ENCODE results near the gene TLL1. TPM values are rescaled to one million over a fixed set of nuclear protein-coding genes. Genes with fewer than 3 reads are reported as not detected.

TLL1 gene
- total RNA-seq, 1 experiment from 2014 or later, result not detected

GRCh38 chr4:165963621-165964020 lies 90.6 kb downstream of the TLL1 start:
- Mint-ChIP-seq H3K27me3 (ENCODE audit: low read depth) (no peaks in the 10 kb centered on the region), H3K9me3 (peaks cover 20 to 34% of the 10 kb centered on the region in 2 experiments)

More at GRCh38 chr4:165963621-165964020, 90.6 kb downstream of the TLL1 start:
- Histone ChIP-seq H3K79me2 (ENCODE audit: insufficient read depth, low read length) (no peaks in the 10 kb centered on the region), H3K18ac (ENCODE audit: insufficient read length, low read depth, low read length) (no peak overlapping the region), H3K27ac (ENCODE audit: insufficient read length, low read depth, low read length) (no peak overlapping the region), H3K9me3 (ENCODE audit: control insufficient read depth, low read depth, low read length) (no peaks in the 10 kb centered on the region), H3K23me2 (ENCODE audit: insufficient read length, low read depth, low read length, poor library complexity, severe bottlenecking) (no peaks in the 10 kb centered on the region), H2BK5ac (ENCODE audit: insufficient read length, low read length) (no peak overlapping the region), H2BK12ac (ENCODE audit: insufficient read length, low read depth, low read length) (no peak overlapping the region), H3K9ac (ENCODE audit: extremely low read depth, insufficient read length, low read length) (no peak overlapping the region), H2BK120ac (ENCODE audit: low read depth, low read length, poor library complexity, severe bottlenecking) (no peak overlapping the region), H2BK15ac (ENCODE audit: low read depth, low read length) (no peak overlapping the region), H3K4me1 (ENCODE audit: insufficient read depth, low read length) (no peaks in the 10 kb centered on the region), H3K4ac (ENCODE audit: low read depth, low read length) (no peak overlapping the region), H3K56ac (ENCODE audit: insufficient read length, low read depth, low read length) (no peak overlapping the region), H2AK5ac (ENCODE audit: insufficient read length, low read length) (no peak overlapping the region), H4K91ac (ENCODE audit: insufficient read length, low read depth, low read length) (no peak overlapping the region), H3K23ac (ENCODE audit: insufficient read length, low read depth, low read length) (no peak overlapping the region), H4K20me1 (ENCODE audit: control insufficient read depth, insufficient read depth, insufficient read length) (no peaks in the 10 kb centered on the region), H3K14ac (ENCODE audit: insufficient read depth, low read length) (no peak overlapping the region), H2BK20ac (ENCODE audit: low read depth, low read length, poor library complexity, severe bottlenecking) (no peak overlapping the region), H4K8ac (replicated peaks; ENCODE audit: insufficient read length, low read depth, low read length) (no peak overlapping the region), H3T11ph (ENCODE audit: low read length) (no peak overlapping the region), H3K4me2 (ENCODE audit: insufficient read depth, insufficient read length, low read length) (no peak overlapping the region), H3K79me1 (ENCODE audit: insufficient read depth, low read depth, low read length, poor library complexity, severe bottlenecking) (no peaks in the 10 kb centered on the region), H3K27me3 (ENCODE audit: insufficient read depth, low read length) (no peaks in the 10 kb centered on the region), H2AFZ (ENCODE audit: low read length) (no peak overlapping the region), H4K5ac (ENCODE audit: insufficient read length, low read depth, low read length) (no peak overlapping the region)
- no CpG with 5 or more reads among the region's 2 CpGs for WGBS (ENCODE audit: extremely low coverage, insufficient read length, low lambda C conversion rate)
- Mint-ChIP-seq H3K27ac (no peak overlapping the region), H3K4me3 (no peak overlapping the region), H3K4me1 (no peaks in the 10 kb centered on the region), H3K36me3 (ENCODE audit: insufficient read depth in 1 of 3, low read depth in 3 of 3) (peaks cover 10 to 26% (median 14%) of the 10 kb centered on the region in 3 experiments; a peak in 5 of 7 replicates)
- no peak for TF ChIP-seq CTCF (conservative IDR thresholded peaks at IDR 0.05)
- DNase-seq, result no peak
